DOHH2 (cell line): ENCODE results near the gene ZBTB9.

Source experiments
- EZH2phosphoT487 ChIP-seq: fragments of 200-600 bp; sonication (generic); IDR thresholded peaks from 2 replicates; pipeline ENCODE4 v1.6.1; 2017; ENCODE audit warnings: borderline replicate concordance, mild to moderate bottlenecking, antibody characterized with exemption, low read length, moderate library complexity, mixed read lengths
- TF ChIP-seq, protein P1 (sequence below): fragments of 200-600 bp; sonication (generic); IDR thresholded peaks from one replicate; pipeline ENCODE4 v1.5.1; 2014; ENCODE audit warnings: antibody characterized with exemption, mild to moderate bottlenecking, low read depth, low read length; ENCODE audit not compliant: poor library complexity, severe bottlenecking

DNA sequence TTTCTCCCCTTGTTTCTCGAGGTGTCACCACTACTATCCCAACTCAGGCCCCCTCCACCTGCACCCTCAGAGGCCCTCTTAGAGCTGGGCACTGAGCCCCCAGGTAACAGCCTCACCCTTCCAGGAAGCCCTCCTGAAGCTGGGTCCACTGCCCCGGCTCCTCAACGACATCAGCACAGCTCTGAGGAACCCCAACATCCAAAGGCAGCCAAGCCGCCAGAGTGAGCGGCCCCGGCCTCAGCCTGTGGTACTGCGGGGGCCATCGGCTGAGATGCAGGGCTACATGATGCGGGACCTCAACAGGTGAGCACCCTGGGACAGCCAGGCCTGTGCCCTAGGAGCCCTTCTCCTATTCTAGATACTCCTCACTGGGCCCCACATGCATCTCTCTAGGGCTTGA, 12.9 kb upstream of the ZBTB9 start:
- TF ChIP-seq EZH2phosphoT487 = no peak
- TF ChIP-seq, protein P1, sequence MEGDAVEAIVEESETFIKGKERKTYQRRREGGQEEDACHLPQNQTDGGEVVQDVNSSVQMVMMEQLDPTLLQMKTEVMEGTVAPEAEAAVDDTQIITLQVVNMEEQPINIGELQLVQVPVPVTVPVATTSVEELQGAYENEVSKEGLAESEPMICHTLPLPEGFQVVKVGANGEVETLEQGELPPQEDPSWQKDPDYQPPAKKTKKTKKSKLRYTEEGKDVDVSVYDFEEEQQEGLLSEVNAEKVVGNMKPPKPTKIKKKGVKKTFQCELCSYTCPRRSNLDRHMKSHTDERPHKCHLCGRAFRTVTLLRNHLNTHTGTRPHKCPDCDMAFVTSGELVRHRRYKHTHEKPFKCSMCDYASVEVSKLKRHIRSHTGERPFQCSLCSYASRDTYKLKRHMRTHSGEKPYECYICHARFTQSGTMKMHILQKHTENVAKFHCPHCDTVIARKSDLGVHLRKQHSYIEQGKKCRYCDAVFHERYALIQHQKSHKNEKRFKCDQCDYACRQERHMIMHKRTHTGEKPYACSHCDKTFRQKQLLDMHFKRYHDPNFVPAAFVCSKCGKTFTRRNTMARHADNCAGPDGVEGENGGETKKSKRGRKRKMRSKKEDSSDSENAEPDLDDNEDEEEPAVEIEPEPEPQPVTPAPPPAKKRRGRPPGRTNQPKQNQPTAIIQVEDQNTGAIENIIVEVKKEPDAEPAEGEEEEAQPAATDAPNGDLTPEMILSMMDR = no peak
